NCI-H1694 (cell line): ENCODE measurements around the gene FCAMR.

Experiments
- DNase-seq: peaks from one replicate; lab custom pipeline; 2025; lab: John Stamatoyannopoulos, UW

The FCAMR gene

DNA sequence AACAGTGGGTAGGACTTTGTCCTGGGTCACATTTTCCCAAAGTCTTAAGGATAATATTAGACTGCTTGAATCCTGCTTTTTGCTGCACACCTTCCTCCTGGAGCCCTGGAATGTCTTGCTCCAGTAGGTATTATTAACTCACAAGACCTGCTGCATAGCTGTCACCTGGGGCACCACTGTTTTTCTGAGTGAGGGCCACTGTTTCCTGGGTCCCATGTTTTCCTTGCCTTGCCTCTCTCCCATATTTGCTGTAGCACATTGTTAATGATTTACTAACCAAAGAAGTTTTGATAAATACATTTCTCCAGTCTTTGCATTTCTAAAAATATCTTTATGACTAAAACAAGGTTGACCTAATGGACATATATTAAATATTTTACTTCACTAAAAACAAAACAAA is 22.5 kb upstream of the FCAMR start:
- no peak for DNase-seq

DNA sequence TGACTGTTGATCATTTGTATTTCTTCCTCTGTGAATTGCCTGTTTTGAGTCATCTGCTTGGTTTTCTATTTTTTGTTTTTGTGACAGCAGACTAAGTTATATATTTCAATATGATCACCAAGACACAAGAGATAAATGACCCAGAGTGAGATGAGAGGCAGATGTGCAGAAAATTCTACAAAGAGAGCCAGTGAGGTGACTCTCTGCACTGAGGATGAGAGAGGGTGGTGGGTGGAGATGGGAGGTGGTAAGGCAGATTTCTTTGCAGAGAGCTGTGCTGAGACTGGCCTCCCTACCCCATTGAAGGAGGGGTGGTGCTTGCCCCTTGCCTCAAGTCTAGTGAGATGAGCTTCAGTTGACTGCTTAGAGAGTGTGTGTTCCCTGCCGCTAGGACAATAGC is 17.6 kb upstream of the FCAMR start:
- DNase-seq: no peak

DNA sequence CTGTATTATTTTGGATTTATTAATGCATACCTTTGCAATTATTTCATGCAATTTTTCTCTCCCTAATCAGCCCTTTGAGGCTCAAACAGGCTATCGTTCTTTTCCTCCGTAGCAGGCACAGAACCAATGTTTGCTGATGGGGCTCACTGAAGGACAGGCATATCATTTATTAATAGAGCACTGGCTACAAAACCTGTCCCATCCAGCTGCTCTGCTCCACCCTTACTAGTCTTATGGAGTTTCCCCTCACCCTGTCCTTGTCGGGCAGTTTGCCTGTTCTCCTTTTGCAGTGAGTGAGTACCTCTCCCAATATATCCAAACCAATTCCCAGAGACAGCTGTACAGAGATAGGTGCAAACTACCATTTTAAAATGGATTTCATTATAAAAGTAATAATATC is 16.6 kb upstream of the FCAMR start:
- no peak for DNase-seq

DNA sequence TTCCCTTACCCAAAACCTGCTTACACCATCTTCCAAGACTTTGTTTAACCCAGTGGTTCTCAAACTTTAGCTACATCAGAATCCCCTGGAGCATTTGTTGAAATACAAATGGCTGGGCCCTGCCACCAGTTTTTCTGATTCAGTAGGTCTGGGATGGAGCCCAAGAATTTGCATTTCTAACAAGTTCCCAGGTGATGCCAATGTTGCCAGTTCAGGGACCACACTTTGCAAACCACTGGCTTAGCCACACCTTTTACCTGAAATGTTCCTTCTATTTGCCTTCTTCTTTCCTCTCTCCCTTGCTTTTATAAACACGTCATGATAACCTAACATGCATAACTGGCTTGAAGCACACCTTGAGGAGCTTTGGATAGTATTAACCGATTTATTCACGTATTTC is 16.1 kb upstream of the FCAMR start:
- DNase-seq: no peak

DNA sequence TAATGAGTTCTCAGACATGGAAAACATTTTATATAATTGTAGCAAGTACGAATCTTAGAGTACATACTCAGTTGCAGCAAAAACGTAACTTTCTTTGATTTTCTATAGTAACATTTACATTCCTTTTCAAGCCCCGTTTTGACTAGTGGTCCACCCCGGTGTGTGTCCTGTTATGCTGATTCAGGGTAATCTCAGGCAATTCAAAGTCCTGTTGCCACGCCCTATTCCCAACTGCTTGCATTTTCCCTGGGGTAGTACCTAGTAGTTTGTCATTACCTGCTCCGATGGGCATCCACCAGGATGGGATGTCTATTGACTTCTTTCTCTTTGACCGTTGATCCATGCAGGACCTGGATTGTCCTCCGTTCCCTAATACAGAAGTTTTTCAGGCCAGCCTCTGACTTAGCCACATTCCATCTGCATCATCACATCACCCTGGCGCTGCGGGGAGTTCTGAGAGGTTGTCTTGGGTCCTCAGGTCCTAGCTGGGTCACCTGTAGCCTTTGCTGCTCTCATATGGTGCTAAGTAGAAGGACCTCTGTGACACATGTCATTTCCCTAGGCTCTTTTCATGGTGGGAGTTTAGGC is 15.0 kb upstream of the FCAMR start:
- DNase-seq: no peak

DNA sequence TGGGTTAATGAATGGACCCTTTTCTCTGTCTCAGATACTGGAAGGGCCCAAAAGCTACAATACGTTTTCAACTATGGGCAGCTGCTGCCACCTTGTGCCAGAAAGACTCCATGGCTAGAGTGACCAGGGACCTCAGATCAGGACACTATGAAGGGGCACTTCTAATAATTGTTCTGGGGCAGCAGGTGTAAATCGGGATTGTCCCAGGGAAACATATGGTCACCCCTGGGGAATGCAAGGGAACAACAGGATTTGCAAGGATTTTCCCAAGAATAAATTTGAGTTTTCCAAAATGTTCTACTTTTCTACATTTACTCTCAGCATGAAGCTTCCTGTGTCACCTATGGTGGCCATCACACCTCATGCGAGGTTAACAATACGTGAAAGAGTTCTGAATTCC is 12.0 kb upstream of the FCAMR start:
- peak; percentile 37 for DNase-seq

DNA sequence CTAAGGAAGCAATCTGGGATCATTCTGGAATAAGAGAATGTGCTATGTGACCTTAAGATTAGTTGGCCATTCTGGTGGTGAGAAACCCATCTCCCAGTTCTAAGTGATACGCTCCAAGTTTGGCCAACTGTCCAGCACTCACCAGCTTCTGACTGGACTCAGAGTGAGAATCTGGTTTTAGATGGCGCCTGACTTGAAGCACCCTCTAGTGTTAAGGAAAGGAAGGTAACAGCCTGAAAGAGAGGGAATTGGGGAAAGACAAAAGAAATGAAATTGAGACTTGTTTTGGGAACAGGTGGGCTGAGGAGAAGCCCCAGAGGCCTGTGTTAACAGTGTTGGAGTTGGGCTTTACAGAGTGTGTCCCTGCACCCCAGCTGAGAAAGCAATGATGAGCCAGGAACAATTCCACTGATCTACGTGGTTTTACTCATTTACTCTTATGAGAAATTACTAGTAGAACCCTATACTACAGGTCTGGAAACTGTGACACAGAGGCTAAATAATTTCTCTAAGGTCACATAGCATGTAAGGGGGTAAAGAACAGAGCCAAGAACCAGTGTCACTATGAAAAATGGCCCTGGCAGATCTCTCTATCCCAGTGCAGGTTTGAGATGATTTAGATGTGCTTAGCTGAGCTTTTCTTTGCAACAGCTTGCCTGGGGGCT is 9.3 kb upstream of the FCAMR start:
- DNase-seq: no peak

DNA sequence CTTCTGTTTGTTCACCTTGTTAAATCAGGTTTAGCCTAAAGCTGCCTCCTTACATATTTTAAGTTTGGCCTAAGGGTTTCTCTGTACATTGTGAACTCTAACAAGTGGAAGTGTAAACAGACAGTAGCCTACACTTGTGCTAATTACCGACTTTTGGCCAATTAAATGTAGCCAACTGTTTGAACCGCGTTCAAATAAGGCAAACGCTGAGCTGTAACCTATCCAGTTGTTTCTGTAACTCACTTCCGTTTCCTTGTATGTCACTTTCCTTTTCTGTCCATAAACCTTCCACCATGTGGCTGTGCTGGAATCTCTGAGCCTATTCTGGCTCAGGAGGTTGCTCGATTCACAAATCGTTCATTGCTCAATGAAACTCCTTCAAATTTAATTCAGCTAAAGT is 8.0 kb upstream of the FCAMR start:
- DNase-seq: no peak

DNA sequence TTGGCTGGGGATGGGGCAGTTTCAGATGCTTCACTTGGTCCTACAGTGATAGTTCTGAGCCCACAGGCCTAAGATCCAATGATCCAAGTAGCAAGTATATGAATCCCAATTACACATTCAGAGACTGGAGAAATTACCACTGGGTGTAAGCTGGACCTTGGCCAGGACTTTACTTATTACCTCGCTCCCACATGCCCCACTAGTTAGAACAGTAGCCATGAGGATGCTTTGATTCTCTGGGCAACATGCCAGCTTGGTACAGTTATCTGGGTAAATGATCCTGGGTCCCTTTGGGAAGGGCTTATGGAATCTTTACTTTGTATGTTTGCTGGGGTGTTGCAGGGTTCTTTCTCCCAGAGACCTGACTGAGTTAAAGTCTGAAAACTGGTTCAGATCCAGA is 5.0 kb upstream of the FCAMR start:
- DNase-seq: peak; percentile 16

DNA sequence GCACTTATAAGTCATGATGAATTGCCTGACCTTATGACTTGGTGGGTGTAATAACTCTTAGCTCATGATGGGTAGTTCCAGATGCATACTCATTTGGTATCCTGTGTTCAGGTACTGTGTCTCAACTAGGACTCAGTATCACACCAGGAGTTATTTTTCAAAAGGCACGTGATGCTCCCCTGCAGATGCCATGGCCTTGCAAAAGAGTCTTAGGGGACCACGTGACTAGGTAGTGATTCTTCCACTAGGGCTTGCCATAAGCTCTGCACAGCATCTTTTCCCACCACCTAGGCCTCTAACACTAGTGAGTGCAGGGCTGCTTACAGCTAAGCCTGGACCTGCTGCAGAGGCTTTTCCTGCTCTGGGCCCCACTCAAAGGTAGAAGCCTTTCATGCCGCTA is 3.9 kb upstream of the FCAMR start:
- DNase-seq: no peak

DNA sequence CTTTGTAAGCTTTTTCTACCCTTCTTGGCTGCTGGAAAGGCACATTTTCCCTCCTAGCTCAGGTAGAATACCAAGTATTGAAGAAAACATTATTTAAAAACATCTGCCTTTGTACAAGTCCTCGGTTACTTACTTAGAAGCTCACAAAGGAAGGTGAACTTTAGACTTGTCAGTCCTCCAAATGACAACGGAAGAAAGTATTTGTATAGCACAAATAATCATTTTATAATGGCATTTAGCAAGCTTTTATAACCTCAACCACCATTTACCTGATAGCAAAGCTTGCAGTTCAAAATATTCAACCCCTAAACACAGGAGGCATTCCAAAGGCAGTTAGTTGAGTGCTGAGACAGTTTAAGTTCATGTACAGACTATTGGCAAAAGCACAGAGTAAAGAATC is 2.5 kb upstream of the FCAMR start:
- DNase-seq: no peak

DNA sequence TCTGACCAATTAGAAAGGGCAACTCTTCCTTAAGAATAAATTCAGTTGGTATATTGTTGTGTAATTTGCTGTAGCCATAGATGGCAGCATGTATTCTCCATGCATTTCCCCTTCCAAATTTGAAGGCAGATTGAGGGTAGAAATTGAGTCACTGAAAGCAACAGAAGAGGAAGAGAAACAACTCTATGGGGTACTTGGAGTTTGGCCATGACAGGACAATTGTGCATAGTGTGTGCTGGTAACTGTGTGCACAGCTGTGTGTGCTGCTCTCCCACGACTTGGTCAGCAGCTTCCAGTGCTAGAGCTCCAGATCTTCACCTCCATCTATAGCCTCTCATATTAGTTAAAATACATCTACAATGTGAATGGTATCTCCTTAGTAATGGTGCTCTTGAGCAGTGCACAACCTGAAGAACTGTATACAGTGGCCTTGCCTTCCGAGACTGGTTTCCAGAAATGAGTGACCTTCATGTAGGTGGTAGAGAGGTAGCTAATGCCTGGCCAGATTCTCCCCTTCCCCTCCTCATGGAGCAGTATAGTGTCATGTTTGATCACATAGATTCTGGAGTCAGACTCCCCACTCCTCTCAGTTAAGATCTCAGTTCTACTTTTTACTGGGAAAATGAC is 882 bp upstream of the FCAMR start:
- DNase-seq: no peak

DNA sequence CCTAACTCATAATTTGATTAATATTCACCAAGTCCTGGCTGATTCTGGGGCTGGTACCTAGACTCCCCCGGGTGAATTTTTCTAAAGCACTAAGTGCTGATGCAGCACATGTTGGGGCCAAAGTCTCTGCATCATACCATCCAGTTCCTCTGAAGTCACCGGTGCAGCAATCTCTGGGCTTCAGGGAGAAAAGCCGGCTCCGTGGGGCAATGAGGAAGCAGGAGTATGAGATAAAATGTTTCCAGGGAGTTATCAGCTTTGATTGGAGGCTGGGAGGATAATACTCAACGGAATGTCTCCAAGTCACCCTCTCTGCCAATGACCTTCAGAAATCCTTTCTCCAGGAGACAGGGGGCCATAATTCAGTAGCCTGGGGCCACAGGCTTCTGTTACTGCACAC is 1.2 kb downstream of the FCAMR start:
- no peak for DNase-seq

DNA sequence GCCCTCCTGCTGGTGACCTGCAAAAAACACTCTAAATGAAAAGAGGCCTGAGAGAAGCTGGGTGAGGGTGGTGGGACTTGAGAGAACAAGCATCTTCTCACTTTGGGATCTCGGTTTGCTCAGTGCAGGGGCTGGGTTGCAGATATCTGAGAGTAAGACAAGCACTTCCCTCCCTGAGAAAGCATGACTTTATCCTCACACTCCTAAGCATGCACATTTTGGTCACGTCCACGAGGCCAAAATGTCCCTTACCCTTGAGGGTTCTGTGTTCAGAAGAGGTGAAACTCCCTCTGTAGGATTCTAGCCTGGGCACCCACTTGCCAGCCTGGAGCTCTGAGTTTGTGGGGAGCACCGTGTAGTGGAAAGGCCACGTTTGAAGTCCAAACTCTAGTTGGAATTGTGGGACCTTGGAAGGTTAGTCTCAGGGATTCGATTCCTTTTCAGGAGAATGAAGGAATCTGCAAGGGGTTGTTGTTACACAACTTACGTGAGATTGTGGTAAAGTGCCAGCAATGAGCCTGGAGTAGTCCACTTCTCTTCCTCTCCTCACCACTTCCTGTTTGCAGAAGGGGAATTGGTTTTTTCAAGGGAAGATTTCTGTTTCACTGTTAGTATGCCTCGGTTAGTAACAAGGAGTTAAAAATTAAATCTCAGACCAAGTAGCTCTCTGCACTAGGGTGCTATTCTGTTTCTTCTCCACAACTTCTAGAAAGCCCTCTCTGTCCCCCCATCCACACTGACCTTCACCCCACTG is 3.0 kb downstream of the FCAMR start:
- no peak for DNase-seq

DNA sequence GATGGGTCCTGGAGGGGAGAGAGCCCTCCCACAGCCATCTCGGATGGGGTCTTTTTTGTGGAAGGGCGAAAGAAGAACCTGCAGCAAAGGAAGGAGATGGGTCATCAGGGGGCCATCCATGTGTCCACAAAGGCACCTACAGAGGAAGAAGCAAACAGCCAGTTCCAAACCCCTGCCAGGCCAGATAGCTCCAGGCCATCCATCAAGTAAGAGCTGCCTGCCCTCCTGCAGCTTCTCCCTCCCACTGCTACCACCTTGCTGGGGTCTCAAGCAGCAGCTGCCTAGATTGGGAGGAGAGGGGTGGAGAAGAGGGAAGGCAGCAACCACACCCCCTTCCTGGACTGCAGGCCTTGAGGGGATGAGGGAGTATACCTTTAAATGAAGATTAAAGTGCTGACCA is 4.5 kb downstream of the FCAMR start:
- no peak for DNase-seq

DNA sequence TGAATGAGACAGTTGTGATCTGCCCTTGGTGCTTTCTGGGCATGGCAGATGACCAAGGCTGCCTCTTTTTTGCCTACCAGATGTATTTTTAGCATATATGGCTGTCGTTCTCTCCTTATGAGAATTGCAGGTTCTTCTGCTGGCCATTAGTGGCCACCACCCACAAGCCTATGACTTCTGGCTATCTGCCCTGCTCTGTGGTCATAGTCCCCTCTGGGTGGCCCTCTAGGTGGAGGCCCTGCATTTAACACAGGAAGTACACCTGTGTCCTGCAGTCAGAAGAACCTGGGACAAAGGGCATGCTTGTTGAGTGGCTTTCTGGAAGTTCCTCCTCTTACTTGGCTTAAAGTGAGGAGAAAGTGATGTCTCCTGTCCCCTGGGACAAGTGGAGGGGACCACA is 6.5 kb downstream of the FCAMR start:
- DNase-seq: no peak

DNA sequence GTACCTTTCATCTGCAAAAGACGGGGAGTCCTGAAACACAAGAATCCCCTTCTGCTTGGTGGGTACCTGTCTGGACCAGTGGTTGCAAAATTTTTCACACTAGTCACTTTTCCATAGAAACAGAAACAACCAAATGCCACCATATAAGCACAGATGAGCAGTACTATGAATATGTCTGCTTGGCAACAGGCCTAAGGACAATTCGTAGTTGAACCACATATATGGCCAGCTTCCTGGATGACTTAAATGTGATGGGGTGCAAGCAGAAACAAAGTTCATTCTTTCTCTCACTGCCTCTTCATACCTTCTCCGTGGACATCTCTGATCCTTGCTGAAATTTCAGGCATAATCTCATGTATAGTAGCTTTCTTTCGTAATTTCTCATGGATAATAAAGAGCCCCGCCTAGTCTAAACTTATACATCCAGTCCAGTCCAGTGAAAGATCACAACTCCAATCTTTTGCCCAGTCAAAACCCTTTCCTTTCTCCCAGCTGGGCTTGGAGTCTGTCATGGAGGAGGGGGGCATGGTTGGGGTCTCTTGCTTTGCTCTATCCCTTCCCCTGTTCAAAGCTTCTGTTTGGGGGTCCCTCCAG is 7.0 kb downstream of the FCAMR start:
- DNase-seq: no peak

DNA sequence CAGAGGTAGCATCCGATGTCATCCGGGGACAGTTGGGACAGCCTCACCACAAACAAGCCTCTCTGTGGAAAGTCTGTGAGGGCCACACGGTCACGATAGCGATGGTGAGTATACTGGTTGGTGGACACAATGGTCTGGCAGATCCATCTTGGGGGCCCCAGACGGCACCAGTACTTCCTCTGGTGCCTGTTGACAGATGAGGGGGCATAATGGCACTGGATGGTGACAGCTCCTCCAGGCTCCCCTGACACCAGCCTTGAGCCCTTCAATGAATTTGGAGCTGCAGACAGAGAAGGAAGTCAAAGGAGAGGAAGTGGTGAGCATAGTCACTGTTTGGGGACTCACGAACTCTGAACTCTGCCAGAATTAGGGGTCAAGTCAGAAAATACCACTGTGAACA is 8.0 kb downstream of the FCAMR start:
- no peak for DNase-seq

DNA sequence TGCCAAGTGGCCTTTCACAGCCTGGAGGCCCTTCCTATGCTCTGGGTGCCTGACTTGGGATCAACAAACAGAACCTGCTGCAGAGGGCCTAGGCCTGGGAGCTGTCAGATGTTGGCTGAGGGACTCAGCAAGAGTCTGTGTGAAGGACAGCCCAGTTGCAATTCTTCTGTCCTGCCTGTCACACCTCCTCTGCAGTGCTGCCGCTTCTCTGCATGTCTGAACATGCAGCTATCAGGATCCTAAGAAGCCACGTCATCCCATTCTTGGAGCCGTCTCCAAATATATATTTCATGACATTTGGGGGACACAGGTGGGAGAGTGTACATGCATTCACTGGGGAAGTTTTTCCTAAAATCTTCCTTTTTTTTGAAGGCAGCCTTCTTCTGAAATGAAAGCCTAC is 8.6 kb downstream of the FCAMR start:
- no peak for DNase-seq

DNA sequence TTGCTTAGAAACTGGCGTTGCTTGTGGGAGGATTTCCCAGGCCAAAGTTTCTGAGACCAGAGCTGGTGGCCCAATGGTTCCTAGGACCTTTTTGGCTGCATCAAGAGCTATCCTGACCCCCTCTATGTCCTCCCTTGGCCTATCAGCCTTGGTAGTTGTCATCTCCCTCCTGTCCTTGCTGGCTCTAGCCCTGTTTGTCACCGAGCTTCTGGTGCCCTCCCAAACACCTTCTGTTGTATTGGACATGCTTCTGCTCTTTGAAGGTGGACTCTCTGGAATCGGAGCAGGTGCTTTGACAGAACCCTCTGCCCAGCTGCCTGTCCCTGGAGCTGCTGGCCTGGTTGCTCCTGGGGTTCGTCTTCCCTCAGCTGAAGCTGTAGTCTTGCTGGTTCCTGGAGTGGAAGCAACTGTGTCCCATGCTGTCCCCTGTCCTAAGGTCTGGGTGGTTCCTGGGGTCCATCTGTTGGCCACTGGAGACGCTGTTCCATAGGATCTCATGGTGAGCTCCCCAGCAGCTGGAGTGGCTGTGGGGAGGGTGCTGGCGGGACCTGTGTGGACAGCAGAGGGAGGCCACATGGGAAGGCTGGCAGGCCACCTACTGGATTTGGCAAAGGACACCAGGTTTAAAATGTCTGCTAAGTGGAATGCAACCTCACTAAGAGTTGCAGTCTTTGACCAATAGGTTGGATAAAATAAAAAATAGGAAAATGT is 9.4 kb downstream of the FCAMR start:
- no peak for DNase-seq

DNA sequence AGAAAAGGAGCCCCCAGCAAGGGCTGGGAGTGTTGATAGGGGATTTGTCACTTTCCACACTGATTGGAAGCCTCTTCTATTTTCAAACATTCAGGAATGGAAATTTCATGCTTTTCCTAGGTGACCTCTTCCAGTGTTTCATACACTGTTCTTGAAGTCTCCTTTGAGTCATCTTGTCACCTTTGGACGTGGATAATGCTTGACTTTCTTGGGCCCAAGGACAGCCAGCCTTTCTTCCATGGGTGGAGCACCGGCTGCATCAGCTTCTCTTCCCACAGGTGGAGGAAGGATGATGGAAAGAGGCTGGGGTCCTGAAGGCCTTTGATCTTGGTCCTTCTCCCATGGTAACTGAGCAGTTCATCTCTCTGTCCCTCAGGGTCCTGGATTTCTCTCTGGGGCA is 12.1 kb downstream of the FCAMR start:
- DNase-seq: no peak

DNA sequence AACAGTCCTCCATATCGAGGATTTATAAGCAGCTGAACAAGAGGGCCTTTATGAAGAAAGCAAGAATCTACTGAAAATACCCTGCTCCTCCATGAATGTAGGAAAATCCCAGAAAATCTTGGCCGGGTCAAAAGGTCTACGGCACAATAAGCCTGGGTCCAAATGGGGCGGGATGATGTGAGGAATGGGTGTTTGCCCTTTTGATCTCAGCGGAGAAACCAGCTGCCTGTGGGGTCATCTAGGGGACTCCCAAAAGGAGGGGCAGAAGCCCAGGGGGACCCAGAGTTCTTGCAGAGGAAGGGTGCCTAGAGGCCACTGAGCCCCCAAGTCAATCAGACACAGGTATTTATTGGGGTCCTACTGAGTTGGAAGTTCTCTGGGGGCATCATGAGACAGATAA is 12.6 kb downstream of the FCAMR start:
- DNase-seq: no peak
